Stimulated activated naive B cell treated with anti-CD40 and anti-IgM and Interleukin-4, amounts not matched to agents 10 μg/mL and 1 μg/mL and 100 μg/mL, for 72 hours (primary cell): ENCODE data around the gene SOX5.

ENCODE experiments used
- ATAC-seq, 2 donors: fragments of 150-1000 bp; cut with Tn5 transposase; replicated peaks; 2 replicates each; pipeline ENCODE4 v1.10.0; 2021; ENCODE audit warnings: moderate library complexity in 1 of 2
- DNase-seq: peaks from one replicate; pipeline ENCODE4 v3.0.0; 2021
- H3K27ac Mint-ChIP-seq: one replicate; pipeline ENCODE4 v1.8.0; 2022; ENCODE audit warnings: mild to moderate bottlenecking, mixed read lengths
- H3K27me3 Mint-ChIP-seq, 2 donors: one replicate each; pipeline ENCODE4 v1.8.0; 2022; ENCODE audit warnings: mixed read lengths in 2 of 2
- H3K36me3 Mint-ChIP-seq, 2 donors: one replicate each; pipeline ENCODE4 v1.8.0; 2022; ENCODE audit warnings: mixed read lengths in 2 of 2, mild to moderate bottlenecking in 1 of 2
- H3K4me1 Mint-ChIP-seq, 2 donors: one replicate each; pipeline ENCODE4 v1.8.0; 2022; ENCODE audit warnings: mixed read lengths in 2 of 2, mild to moderate bottlenecking in 1 of 2
- H3K4me3 Mint-ChIP-seq, 2 donors: one replicate each; pipeline ENCODE4 v1.8.0; 2022; ENCODE audit warnings: mild to moderate bottlenecking in 2 of 2, mixed read lengths in 2 of 2, moderate library complexity in 1 of 2
- H3K9me3 Mint-ChIP-seq, 2 donors: one replicate each; pipeline ENCODE4 v1.8.0; 2022; ENCODE audit warnings: mixed read lengths in 2 of 2, mild to moderate bottlenecking in 1 of 2

Gene SOX5

GRCh38 chr12:23687947-23688346, 261.5 kb downstream of the SOX5 start:
- H3K9me3 Mint-ChIP-seq = no peaks in the 10 kb centered on the region
- H3K4me3 Mint-ChIP-seq = no peak overlapping the region
- H3K27me3 Mint-ChIP-seq = no peaks in the 10 kb centered on the region
- no peak overlapping the region for H3K27ac Mint-ChIP-seq
- ATAC-seq (no peak), DNase-seq (no peak)
- H3K4me1 Mint-ChIP-seq = no peaks in the 10 kb centered on the region
- H3K36me3 Mint-ChIP-seq = no peaks in the 10 kb centered on the region

- DNase-seq = no peak
- ATAC-seq = no peak
- Mint-ChIP-seq H3K4me1 (no peaks in the 10 kb centered on the region), H3K36me3 (no peaks in the 10 kb centered on the region), H3K4me3 (no peak overlapping the region), H3K9me3 (no peaks in the 10 kb centered on the region), H3K27me3 (no peaks in the 10 kb centered on the region), H3K27ac (no peak overlapping the region)
Observed at GRCh38 chr12:23686095-23686494, 263.4 kb downstream of the SOX5 start.

GRCh38 chr12:23684121-23684520, 265.3 kb downstream of the SOX5 start:
- Mint-ChIP-seq H3K4me1 (no peaks in the 10 kb centered on the region), H3K9me3 (peaks cover 3 to 4% of the 10 kb centered on the region in 2 donors), H3K36me3 (no peaks in the 10 kb centered on the region), H3K27me3 (no peaks in the 10 kb centered on the region), H3K27ac (no peak overlapping the region), H3K4me3 (no peak overlapping the region)
- ATAC-seq = no peak
- DNase-seq = no peak

- H3K36me3 Mint-ChIP-seq = no peaks in the 10 kb centered on the region
- no peak overlapping the region for H3K4me3 Mint-ChIP-seq
- no peak for ATAC-seq
- no peaks in the 10 kb centered on the region for H3K4me1 Mint-ChIP-seq
- no peaks in the 10 kb centered on the region for H3K27me3 Mint-ChIP-seq
- H3K9me3 Mint-ChIP-seq = peaks cover 3 to 4% of the 10 kb centered on the region in 2 donors
- no peak overlapping the region for H3K27ac Mint-ChIP-seq
- no peak for DNase-seq
Observed at GRCh38 chr12:23681237-23681636, 268.2 kb downstream of the SOX5 start.

GRCh38 chr12:23674064-23674463, 275.4 kb downstream of the SOX5 start:
- no peaks in the 10 kb centered on the region for H3K4me1 Mint-ChIP-seq
- H3K27ac Mint-ChIP-seq = no peak overlapping the region
- ATAC-seq = no peak

GRCh38 chr12:23671881-23672280, 277.6 kb downstream of the SOX5 start:
- Mint-ChIP-seq H3K27ac (no peak overlapping the region), H3K27me3 (no peaks in the 10 kb centered on the region), H3K9me3 (no peaks in the 10 kb centered on the region), H3K4me3 (no peak overlapping the region), H3K4me1 (no peaks in the 10 kb centered on the region), H3K36me3 (no peaks in the 10 kb centered on the region)
- ATAC-seq (no peak), DNase-seq (no peak)

More at GRCh38 chr12:23674064-23674463, 275.4 kb downstream of the SOX5 start:
- Mint-ChIP-seq H3K27me3 (no peaks in the 10 kb centered on the region), H3K4me3 (no peak overlapping the region), H3K36me3 (no peaks in the 10 kb centered on the region), H3K9me3 (no peaks in the 10 kb centered on the region)
- DNase-seq = no peak

GRCh38 chr12:23670684-23671083, 278.8 kb downstream of the SOX5 start:
- H3K36me3 Mint-ChIP-seq = no peaks in the 10 kb centered on the region

GRCh38 chr12:23669691-23670090, 279.8 kb downstream of the SOX5 start:
- no peaks in the 10 kb centered on the region for H3K9me3 Mint-ChIP-seq
- H3K27ac Mint-ChIP-seq = no peak overlapping the region
- DNase-seq = no peak
- H3K4me3 Mint-ChIP-seq = no peak overlapping the region
- no peaks in the 10 kb centered on the region for H3K4me1 Mint-ChIP-seq
- no peak for ATAC-seq
- no peaks in the 10 kb centered on the region for H3K27me3 Mint-ChIP-seq
- no peaks in the 10 kb centered on the region for H3K36me3 Mint-ChIP-seq

More at GRCh38 chr12:23670684-23671083, 278.8 kb downstream of the SOX5 start:
- Mint-ChIP-seq H3K9me3 (no peaks in the 10 kb centered on the region), H3K27ac (no peak overlapping the region), H3K4me3 (no peak overlapping the region), H3K27me3 (no peaks in the 10 kb centered on the region), H3K4me1 (no peaks in the 10 kb centered on the region)
- ATAC-seq (no peak), DNase-seq (no peak)

GRCh38 chr12:23666866-23667265, 282.6 kb downstream of the SOX5 start:
- Mint-ChIP-seq H3K27me3 (no peaks in the 10 kb centered on the region), H3K4me3 (no peak overlapping the region), H3K27ac (no peak overlapping the region), H3K4me1 (no peaks in the 10 kb centered on the region), H3K36me3 (no peaks in the 10 kb centered on the region), H3K9me3 (no peaks in the 10 kb centered on the region)
- ATAC-seq (no peak), DNase-seq (no peak)

GRCh38 chr12:23662966-23663365, 286.5 kb downstream of the SOX5 start:
- H3K4me3 Mint-ChIP-seq = no peak overlapping the region
- ATAC-seq = no peak
- no peaks in the 10 kb centered on the region for H3K9me3 Mint-ChIP-seq
- no peaks in the 10 kb centered on the region for H3K4me1 Mint-ChIP-seq
- no peaks in the 10 kb centered on the region for H3K27me3 Mint-ChIP-seq
- no peak overlapping the region for H3K27ac Mint-ChIP-seq
- no peaks in the 10 kb centered on the region for H3K36me3 Mint-ChIP-seq
- DNase-seq = no peak

- H3K36me3 Mint-ChIP-seq = no peaks in the 10 kb centered on the region
- DNase-seq = no peak
- H3K4me3 Mint-ChIP-seq = no peak overlapping the region
- H3K27ac Mint-ChIP-seq = no peak overlapping the region
- H3K4me1 Mint-ChIP-seq = no peaks in the 10 kb centered on the region
- no peak for ATAC-seq
- H3K27me3 Mint-ChIP-seq = no peaks in the 10 kb centered on the region
- no peaks in the 10 kb centered on the region for H3K9me3 Mint-ChIP-seq
Observed at GRCh38 chr12:23659131-23659530, 290.3 kb downstream of the SOX5 start.

GRCh38 chr12:23657598-23657997, 291.9 kb downstream of the SOX5 start:
- Mint-ChIP-seq H3K4me3 (no peak overlapping the region), H3K27me3 (no peaks in the 10 kb centered on the region), H3K36me3 (no peaks in the 10 kb centered on the region), H3K9me3 (no peaks in the 10 kb centered on the region), H3K4me1 (no peaks in the 10 kb centered on the region), H3K27ac (no peak overlapping the region)
- no peak for ATAC-seq
- no peak for DNase-seq

GRCh38 chr12:23655884-23656283, 293.6 kb downstream of the SOX5 start:
- no peak overlapping the region for H3K27ac Mint-ChIP-seq
- no peaks in the 10 kb centered on the region for H3K4me1 Mint-ChIP-seq
- no peaks in the 10 kb centered on the region for H3K36me3 Mint-ChIP-seq
- no peaks in the 10 kb centered on the region for H3K27me3 Mint-ChIP-seq
- no peaks in the 10 kb centered on the region for H3K9me3 Mint-ChIP-seq
- ATAC-seq (no peak), DNase-seq (no peak)
- H3K4me3 Mint-ChIP-seq = no peak overlapping the region

- Mint-ChIP-seq H3K9me3 (no peaks in the 10 kb centered on the region), H3K27me3 (no peaks in the 10 kb centered on the region), H3K27ac (no peak overlapping the region), H3K4me1 (no peaks in the 10 kb centered on the region), H3K4me3 (no peak overlapping the region), H3K36me3 (no peaks in the 10 kb centered on the region)
- ATAC-seq (no peak), DNase-seq (no peak)
Observed at GRCh38 chr12:23655112-23655511, 294.4 kb downstream of the SOX5 start.

- Mint-ChIP-seq H3K27ac (no peak overlapping the region), H3K27me3 (no peaks in the 10 kb centered on the region), H3K36me3 (no peaks in the 10 kb centered on the region), H3K4me1 (no peaks in the 10 kb centered on the region), H3K9me3 (peaks cover 0 to 5% of the 10 kb centered on the region in 2 donors), H3K4me3 (no peak overlapping the region)
- DNase-seq (no peak), ATAC-seq (no peak)
Observed at GRCh38 chr12:23648546-23648945, 300.9 kb downstream of the SOX5 start.

- Mint-ChIP-seq H3K27ac (no peak overlapping the region), H3K9me3 (peaks cover 0 to 4% of the 10 kb centered on the region in 2 donors), H3K36me3 (no peaks in the 10 kb centered on the region), H3K4me3 (no peak overlapping the region), H3K27me3 (no peaks in the 10 kb centered on the region), H3K4me1 (no peaks in the 10 kb centered on the region)
- no peak for DNase-seq
- ATAC-seq = no peak
Observed at GRCh38 chr12:23640754-23641153, 308.7 kb downstream of the SOX5 start.
